DOHH2 (cell line): ENCODE data around the gene HOXD10.

ENCODE experiments used
- H3F3A ChIP-seq: fragments of 200-600 bp; sonication (generic), shearing (Covaris generic); 2 replicates; pipeline ENCODE4 v1.6.0; 2016; ENCODE audit warnings: antibody characterized with exemption, mild to moderate bottlenecking; ENCODE audit not compliant: control insufficient read depth, insufficient read depth
- H3K27ac ChIP-seq: fragments of 200-600 bp; sonication (generic); 2 replicates; pipeline ENCODE4 v1.5.1; 2014; ENCODE audit warnings: low read depth, mild to moderate bottlenecking, low read length, moderate library complexity
- H3K27me3 ChIP-seq: fragments of 200-600 bp; sonication (generic); 2 replicates; pipeline ENCODE4 v1.6.1; 2014; ENCODE audit warnings: mild to moderate bottlenecking, low read length, mixed read lengths; ENCODE audit not compliant: control insufficient read depth
- H3K36me3 ChIP-seq: fragments of 200-600 bp; sonication (generic); 2 replicates; pipeline ENCODE4 v1.6.1; 2014; ENCODE audit warnings: mild to moderate bottlenecking, low read length, moderate library complexity, mixed read lengths; ENCODE audit not compliant: control insufficient read depth
- H3K4me1 ChIP-seq: fragments of 200-600 bp; sonication (generic); 2 replicates; pipeline ENCODE4 v1.6.1; 2014; ENCODE audit warnings: mild to moderate bottlenecking, low read length, mixed read lengths; ENCODE audit not compliant: control insufficient read depth
- H3K4me2 ChIP-seq: fragments of 200-600 bp; sonication (generic); 2 replicates; pipeline ENCODE4 v1.6.0; 2014; ENCODE audit warnings: mild to moderate bottlenecking, low read length, moderate library complexity
- H3K4me3 ChIP-seq: fragments of 200-600 bp; sonication (generic); 2 replicates; pipeline ENCODE4 v1.5.1; 2014; ENCODE audit warnings: mild to moderate bottlenecking, low read length, mixed read lengths
- H3K79me2 ChIP-seq: fragments of 200-600 bp; sonication (generic); 2 replicates; pipeline ENCODE4 v1.6.1; 2014; ENCODE audit warnings: mild to moderate bottlenecking, low read length, mixed read lengths; ENCODE audit not compliant: control insufficient read depth
- H3K9me2 ChIP-seq: fragments of 200-600 bp; sonication (generic); replicated peaks from 2 replicates; pipeline ENCODE4 v1.6.1; 2014; ENCODE audit warnings: mild to moderate bottlenecking, low read length, mixed read lengths; ENCODE audit not compliant: control insufficient read depth
- H3K9me3 ChIP-seq: fragments of 200-600 bp; sonication (generic); 2 replicates; pipeline ENCODE4 v1.6.1; 2014; ENCODE audit warnings: antibody characterized with exemption, low read length, mixed read lengths; ENCODE audit not compliant: control insufficient read depth, insufficient read depth
- H4K20me1 ChIP-seq: fragments of 200-600 bp; sonication (generic); 2 replicates; pipeline ENCODE4 v1.6.0; 2014; ENCODE audit warnings: low read depth, mild to moderate bottlenecking, antibody characterized with exemption, low read length, moderate library complexity; ENCODE audit not compliant: control insufficient read depth, insufficient read depth
- CTCF ChIP-seq: fragments of 200-600 bp; sonication (generic); IDR thresholded peaks from one replicate; pipeline ENCODE4 v1.5.1; 2014; ENCODE audit warnings: antibody characterized with exemption, mild to moderate bottlenecking, low read depth, low read length; ENCODE audit not compliant: poor library complexity, severe bottlenecking
- EZH2phosphoT487 ChIP-seq: fragments of 200-600 bp; sonication (generic); IDR thresholded peaks from 2 replicates; pipeline ENCODE4 v1.6.1; 2017; ENCODE audit warnings: borderline replicate concordance, mild to moderate bottlenecking, antibody characterized with exemption, low read length, moderate library complexity, mixed read lengths

Gene HOXD10

GRCh38 chr2:176142281-176142680 is 25.7 kb downstream of the HOXD10 start:
- Histone ChIP-seq H3K9me2 (no peaks in the 10 kb centered on the region), H3K79me2 (no peaks in the 10 kb centered on the region), H4K20me1 (no peaks in the 10 kb centered on the region), H3K36me3 (no peaks in the 10 kb centered on the region), H3K4me3 (no peak overlapping the region), H3K27me3 (0 out of 2 replicates have a peak, but pooled peaks cover 2% of the 10 kb centered on the region), H3K4me2 (no peak overlapping the region), H3K4me1 (peaks cover 3% of the 10 kb centered on the region; the same call in 1 of the 2 replicates), H3K27ac (no peak overlapping the region), H3F3A (no peaks in the 10 kb centered on the region), H3K9me3 (no peaks in the 10 kb centered on the region)
- TF ChIP-seq CTCF (no peak), EZH2phosphoT487 (no peak)

GRCh38 chr2:176145085-176145969 is 28.7 kb downstream of the HOXD10 start:
- peaks cover 3% of the 10 kb centered on the region; the same call in 1 of the 2 replicates for H3K4me1 ChIP-seq
- no peaks in the 10 kb centered on the region; the same call in 1 of the 2 replicates for H3K27me3 ChIP-seq
- no peaks in the 10 kb centered on the region for H4K20me1 ChIP-seq
- no peak overlapping the region for H3K4me2 ChIP-seq
- no peaks in the 10 kb centered on the region for H3K9me3 ChIP-seq
- no peak overlapping the region for H3K27ac ChIP-seq
- TF ChIP-seq CTCF: no peak
- no peak for TF ChIP-seq EZH2phosphoT487
- H3K79me2 ChIP-seq: no peaks in the 10 kb centered on the region
- H3K36me3 ChIP-seq: no peaks in the 10 kb centered on the region
- H3F3A ChIP-seq: no peaks in the 10 kb centered on the region
- no peaks in the 10 kb centered on the region for H3K9me2 ChIP-seq
- no peak overlapping the region for H3K4me3 ChIP-seq

- H3K27me3 ChIP-seq: no peaks in the 10 kb centered on the region; the same call in 1 of the 2 replicates
- H3K79me2 ChIP-seq: no peaks in the 10 kb centered on the region
- no peaks in the 10 kb centered on the region for H4K20me1 ChIP-seq
- H3K9me2 ChIP-seq: no peaks in the 10 kb centered on the region
- no peak overlapping the region for H3K4me3 ChIP-seq
- no peak overlapping the region for H3K27ac ChIP-seq
- no peaks in the 10 kb centered on the region for H3F3A ChIP-seq
- no peaks in the 10 kb centered on the region for H3K36me3 ChIP-seq
- no peak overlapping the region for H3K4me2 ChIP-seq
- H3K4me1 ChIP-seq: no peaks in the 10 kb centered on the region
- H3K9me3 ChIP-seq: no peaks in the 10 kb centered on the region
- TF ChIP-seq EZH2phosphoT487: no peak
- TF ChIP-seq CTCF: no peak
Measured at GRCh38 chr2:176146101-176146500, 29.5 kb downstream of the HOXD10 start.
